ENCODE measurements around the gene NELL2.

NELL2 gene

DNA sequence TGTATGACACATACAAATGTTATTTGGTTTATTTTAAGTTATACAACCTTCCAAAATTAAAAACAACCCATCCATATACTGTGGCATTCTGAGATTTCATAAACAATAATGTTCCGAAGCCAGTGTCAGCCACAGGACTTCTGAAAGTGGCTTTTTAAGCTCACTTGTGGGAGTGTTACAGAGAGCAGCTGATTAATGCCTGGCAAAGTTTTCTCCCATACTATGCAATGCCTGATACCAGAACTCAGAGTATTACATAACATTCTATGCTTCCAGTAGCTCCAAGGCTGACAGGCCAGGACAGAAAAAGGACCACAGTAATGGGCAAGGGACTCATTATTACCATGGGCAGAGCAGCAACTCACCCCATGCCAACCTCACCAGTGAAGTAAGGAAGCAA lies 29.3 kb downstream of the NELL2 start:
- TF ChIP-seq POLR2AphosphoS5 (IDR thresholded peaks at IDR 0.05; ENCODE audit: low read depth, low read length) = no peak
- TF ChIP-seq TAF1 (IDR thresholded peaks at IDR 0.05; ENCODE audit: borderline replicate concordance, insufficient read depth, low read length) = no peak
- TF ChIP-seq, protein P1, sequence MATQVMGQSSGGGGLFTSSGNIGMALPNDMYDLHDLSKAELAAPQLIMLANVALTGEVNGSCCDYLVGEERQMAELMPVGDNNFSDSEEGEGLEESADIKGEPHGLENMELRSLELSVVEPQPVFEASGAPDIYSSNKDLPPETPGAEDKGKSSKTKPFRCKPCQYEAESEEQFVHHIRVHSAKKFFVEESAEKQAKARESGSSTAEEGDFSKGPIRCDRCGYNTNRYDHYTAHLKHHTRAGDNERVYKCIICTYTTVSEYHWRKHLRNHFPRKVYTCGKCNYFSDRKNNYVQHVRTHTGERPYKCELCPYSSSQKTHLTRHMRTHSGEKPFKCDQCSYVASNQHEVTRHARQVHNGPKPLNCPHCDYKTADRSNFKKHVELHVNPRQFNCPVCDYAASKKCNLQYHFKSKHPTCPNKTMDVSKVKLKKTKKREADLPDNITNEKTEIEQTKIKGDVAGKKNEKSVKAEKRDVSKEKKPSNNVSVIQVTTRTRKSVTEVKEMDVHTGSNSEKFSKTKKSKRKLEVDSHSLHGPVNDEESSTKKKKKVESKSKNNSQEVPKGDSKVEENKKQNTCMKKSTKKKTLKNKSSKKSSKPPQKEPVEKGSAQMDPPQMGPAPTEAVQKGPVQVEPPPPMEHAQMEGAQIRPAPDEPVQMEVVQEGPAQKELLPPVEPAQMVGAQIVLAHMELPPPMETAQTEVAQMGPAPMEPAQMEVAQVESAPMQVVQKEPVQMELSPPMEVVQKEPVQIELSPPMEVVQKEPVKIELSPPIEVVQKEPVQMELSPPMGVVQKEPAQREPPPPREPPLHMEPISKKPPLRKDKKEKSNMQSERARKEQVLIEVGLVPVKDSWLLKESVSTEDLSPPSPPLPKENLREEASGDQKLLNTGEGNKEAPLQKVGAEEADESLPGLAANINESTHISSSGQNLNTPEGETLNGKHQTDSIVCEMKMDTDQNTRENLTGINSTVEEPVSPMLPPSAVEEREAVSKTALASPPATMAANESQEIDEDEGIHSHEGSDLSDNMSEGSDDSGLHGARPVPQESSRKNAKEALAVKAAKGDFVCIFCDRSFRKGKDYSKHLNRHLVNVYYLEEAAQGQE (IDR thresholded peaks at IDR 0.05; ENCODE audit: insufficient read depth in 1 of 2, low read depth in 2 of 2, low read length in 2 of 2) = no peak
- no peak for TF ChIP-seq SIN3A (IDR thresholded peaks at IDR 0.05; ENCODE audit: borderline replicate concordance, insufficient read depth, low read length)
- no peak for TF ChIP-seq FOXP2 (optimal IDR thresholded peaks at IDR 0.05; ENCODE audit: borderline replicate concordance, extremely low read depth, extremely low read length, insufficient read depth)

DNA sequence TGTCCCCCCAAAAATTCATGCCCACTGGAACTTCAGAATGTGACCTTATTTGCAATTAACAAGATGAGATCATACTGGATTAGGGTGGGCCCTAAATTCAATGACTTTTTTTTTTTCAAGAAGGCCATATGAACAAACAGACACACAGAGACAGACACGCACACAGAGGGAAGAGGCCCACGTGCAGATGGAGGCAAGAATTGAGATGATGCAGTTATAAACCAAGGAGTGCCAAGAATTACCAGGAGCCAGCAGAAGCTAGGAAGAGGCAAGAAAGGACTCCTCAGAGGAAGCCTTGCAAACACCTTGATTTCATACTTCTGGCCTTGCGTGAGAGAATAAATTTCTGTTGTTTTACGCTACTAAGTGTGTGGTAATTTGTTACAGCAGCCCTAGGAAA lies 33.4 kb downstream of the NELL2 start:
- TF ChIP-seq, protein P1 (IDR thresholded peaks at IDR 0.05; ENCODE audit: insufficient read depth in 1 of 2, low read depth in 2 of 2, low read length in 2 of 2) = no peak
- TF ChIP-seq FOXP2 (optimal IDR thresholded peaks at IDR 0.05; ENCODE audit: borderline replicate concordance, extremely low read depth, extremely low read length, insufficient read depth) (no peak), SIN3A (IDR thresholded peaks at IDR 0.05; ENCODE audit: borderline replicate concordance, insufficient read depth, low read length) (no peak), POLR2AphosphoS5 (IDR thresholded peaks at IDR 0.05; ENCODE audit: low read depth, low read length) (no peak), TAF1 (IDR thresholded peaks at IDR 0.05; ENCODE audit: borderline replicate concordance, insufficient read depth, low read length) (no peak)

GRCh38 chr12:44839785-44840184 lies 36.3 kb downstream of the NELL2 start:
- TF ChIP-seq POLR2AphosphoS5 (IDR thresholded peaks at IDR 0.05; ENCODE audit: low read depth, low read length) (no peak), SIN3A (IDR thresholded peaks at IDR 0.05; ENCODE audit: borderline replicate concordance, insufficient read depth, low read length) (no peak), TAF1 (IDR thresholded peaks at IDR 0.05; ENCODE audit: borderline replicate concordance, insufficient read depth, low read length) (no peak), FOXP2 (optimal IDR thresholded peaks at IDR 0.05; ENCODE audit: borderline replicate concordance, extremely low read depth, extremely low read length, insufficient read depth) (no peak)
- TF ChIP-seq, protein P1 (IDR thresholded peaks at IDR 0.05; ENCODE audit: insufficient read depth in 1 of 2, low read depth in 2 of 2, low read length in 2 of 2) = no peak

DNA sequence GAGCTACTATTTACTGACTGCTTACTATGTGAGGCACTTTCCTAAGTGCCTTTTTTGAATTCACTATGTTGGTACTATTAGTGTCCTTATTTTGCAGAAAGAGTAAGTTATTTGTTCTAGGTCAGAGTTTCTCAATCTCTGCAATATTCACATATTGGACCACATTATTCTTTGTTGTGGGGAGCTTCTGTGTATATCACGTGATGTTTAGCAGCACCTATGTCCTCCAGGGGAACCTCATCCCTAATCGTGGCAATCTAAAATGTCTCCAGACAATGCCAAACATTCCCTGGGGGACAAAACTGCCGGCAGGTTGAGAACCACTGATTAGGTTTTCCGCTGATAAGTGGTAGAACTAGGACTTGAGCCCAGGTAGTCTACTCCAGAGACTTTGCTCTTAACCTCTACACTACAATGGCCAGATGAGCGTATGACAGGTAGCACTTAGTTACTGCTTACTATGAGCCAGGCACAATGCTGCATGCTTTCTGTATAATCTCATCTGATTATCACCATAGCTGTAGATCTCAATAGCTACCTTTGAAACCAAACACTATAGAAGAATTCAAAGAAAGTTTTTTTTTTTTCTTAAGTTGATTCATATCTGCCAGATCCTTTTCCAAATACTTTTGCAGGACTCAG lies 38.9 kb downstream of the NELL2 start:
- TF ChIP-seq POLR2AphosphoS5 (IDR thresholded peaks at IDR 0.05; ENCODE audit: low read depth, low read length) (no peak), FOXP2 (optimal IDR thresholded peaks at IDR 0.05; ENCODE audit: borderline replicate concordance, extremely low read depth, extremely low read length, insufficient read depth) (no peak), SIN3A (IDR thresholded peaks at IDR 0.05; ENCODE audit: borderline replicate concordance, insufficient read depth, low read length) (no peak), TAF1 (IDR thresholded peaks at IDR 0.05; ENCODE audit: borderline replicate concordance, insufficient read depth, low read length) (no peak)
- TF ChIP-seq, protein P1 (IDR thresholded peaks at IDR 0.05; ENCODE audit: insufficient read depth in 1 of 2, low read depth in 2 of 2, low read length in 2 of 2) = no peak

All from PFSK-1 (cell line).